Neural cell (in vitro differentiated cells): ENCODE data around the gene NCF4.

Experiments used
- EZH2 ChIP-seq: fragments of 200-600, 300-800 bp; shearing (Covaris generic), sonication (generic); IDR thresholded peaks from 2 replicates; pipeline ENCODE4 v1.6.1; 2014; ENCODE audit warnings: antibody characterized with exemption, low read length, borderline replicate concordance, mild to moderate bottlenecking; ENCODE audit not compliant: insufficient read depth, poor library complexity, severe bottlenecking
- MXI1 ChIP-seq: fragments of 450-650 bp; conservative IDR thresholded peaks from 2 replicates; pipeline ENCODE4 v1.6.1; 2014; ENCODE audit warnings: antibody characterized with exemption, mild to moderate bottlenecking; ENCODE audit not compliant: poor library complexity, severe bottlenecking
- RAD21 ChIP-seq: fragments of 450-650 bp; conservative IDR thresholded peaks from 2 replicates; pipeline ENCODE4 v1.6.1; 2014; ENCODE audit warnings: antibody characterized with exemption, mild to moderate bottlenecking, moderate library complexity
- TAF1 ChIP-seq: IDR thresholded peaks from 2 replicates; pipeline ENCODE4 v1.6.1; 2012; ENCODE audit warnings: low read depth
- TF ChIP-seq, protein P1 (sequence below): fragments of 450-650 bp; IDR thresholded peaks from 2 replicates; pipeline ENCODE4 v1.5.1; 2014; ENCODE audit warnings: antibody characterized with exemption, mild to moderate bottlenecking, moderate library complexity; ENCODE audit not compliant: poor library complexity, severe bottlenecking

- TF ChIP-seq MXI1, result no peak
- TF ChIP-seq, protein P1, sequence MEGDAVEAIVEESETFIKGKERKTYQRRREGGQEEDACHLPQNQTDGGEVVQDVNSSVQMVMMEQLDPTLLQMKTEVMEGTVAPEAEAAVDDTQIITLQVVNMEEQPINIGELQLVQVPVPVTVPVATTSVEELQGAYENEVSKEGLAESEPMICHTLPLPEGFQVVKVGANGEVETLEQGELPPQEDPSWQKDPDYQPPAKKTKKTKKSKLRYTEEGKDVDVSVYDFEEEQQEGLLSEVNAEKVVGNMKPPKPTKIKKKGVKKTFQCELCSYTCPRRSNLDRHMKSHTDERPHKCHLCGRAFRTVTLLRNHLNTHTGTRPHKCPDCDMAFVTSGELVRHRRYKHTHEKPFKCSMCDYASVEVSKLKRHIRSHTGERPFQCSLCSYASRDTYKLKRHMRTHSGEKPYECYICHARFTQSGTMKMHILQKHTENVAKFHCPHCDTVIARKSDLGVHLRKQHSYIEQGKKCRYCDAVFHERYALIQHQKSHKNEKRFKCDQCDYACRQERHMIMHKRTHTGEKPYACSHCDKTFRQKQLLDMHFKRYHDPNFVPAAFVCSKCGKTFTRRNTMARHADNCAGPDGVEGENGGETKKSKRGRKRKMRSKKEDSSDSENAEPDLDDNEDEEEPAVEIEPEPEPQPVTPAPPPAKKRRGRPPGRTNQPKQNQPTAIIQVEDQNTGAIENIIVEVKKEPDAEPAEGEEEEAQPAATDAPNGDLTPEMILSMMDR, result no peak
- TF ChIP-seq RAD21, result no peak
- no peak for TF ChIP-seq EZH2
- no peak for TF ChIP-seq TAF1
Observed at GRCh38 chr22:36835903-36836302, 24.9 kb upstream of the NCF4 start.
